OCI-LY7 (cell line): ENCODE results near the gene FAM120B. TPM values are rescaled to one million over a fixed set of nuclear protein-coding genes. Genes with fewer than 3 reads are reported as not detected.
"Not testable (repeated sequence)": the region's sequence is repeated elsewhere in the genome, so short reads cannot be mapped to it uniquely, and the experiment has no call there.

Experiments used
- BruUV-seq: library from RNA; stranded (reverse); fragments of 400-500 nt; replicated peaks from 2 replicates; lab custom pipeline; 2021; lab: Mats Ljungman, UMichigan
- CTCF ChIA-PET: fragments of 300-600 bp; sonication (Branson Sonifier 250); formaldehyde crosslinking; loops from one replicate; lab custom pipeline; 2022; ENCODE audit warnings: antibody characterized with exemption; ENCODE audit not compliant: unreplicated experiment; lab: Charles Lee
- POLR2A ChIA-PET: fragments of 300-600 bp; sonication (Branson Sonifier 250); formaldehyde crosslinking; loops from one replicate; lab custom pipeline; 2022; ENCODE audit warnings: antibody characterized with exemption; lab: Charles Lee
- DNase-seq: peaks from one replicate; pipeline ENCODE4 v3.0.0-alpha.2; 2015; ENCODE audit warnings: low spot score
- H2AFZ ChIP-seq: fragments of 200-600 bp; sonication (generic), shearing (Covaris generic); 2 replicates; pipeline ENCODE4 v1.6.1; 2014; ENCODE audit warnings: mild to moderate bottlenecking, antibody characterized with exemption, low read length, moderate library complexity
- H3K27ac ChIP-seq: fragments of 200-600 bp; sonication (generic); 2 replicates; pipeline ENCODE4 v1.5.1; 2014; ENCODE audit warnings: mixed run types, low read depth, mild to moderate bottlenecking, moderate library complexity, low read length, inconsistent platforms; ENCODE audit not compliant: poor library complexity, severe bottlenecking
- H3K36me3 ChIP-seq: fragments of 200-600 bp; sonication (generic); 2 replicates; pipeline ENCODE4 v1.6.1; 2014; ENCODE audit warnings: mild to moderate bottlenecking, antibody characterized with exemption, low read length, moderate library complexity, mixed read lengths; ENCODE audit not compliant: insufficient read depth
- H3K4me1 ChIP-seq: fragments of 200-600 bp; sonication (generic); 2 replicates; pipeline ENCODE4 v1.5.1; 2014; ENCODE audit warnings: mild to moderate bottlenecking, low read length; ENCODE audit not compliant: insufficient read depth, poor library complexity, severe bottlenecking
- H3K4me2 ChIP-seq: fragments of 200-600 bp; sonication (generic); 2 replicates; pipeline ENCODE4 v1.6.1; 2014; ENCODE audit warnings: mild to moderate bottlenecking, low read length
- H3K4me3 ChIP-seq: fragments of 200-600 bp; sonication (generic); 2 replicates; pipeline ENCODE4 v1.5.1; 2014; ENCODE audit warnings: mild to moderate bottlenecking, low read depth, low read length; ENCODE audit not compliant: poor library complexity, severe bottlenecking
- H3K79me2 ChIP-seq: fragments of 200-600 bp; sonication (generic); 2 replicates; pipeline ENCODE4 v1.6.1; 2016; ENCODE audit warnings: low read depth, mild to moderate bottlenecking, low read length, moderate library complexity, mixed read lengths; ENCODE audit not compliant: insufficient read depth
- H3K9me2 ChIP-seq: fragments of 200-600 bp; sonication (generic); 2 replicates; pipeline ENCODE4 v1.6.1; 2016; ENCODE audit warnings: mild to moderate bottlenecking, low read length, mixed read lengths; ENCODE audit not compliant: insufficient read depth
- H3K9me3 ChIP-seq: fragments of 200-600 bp; sonication (generic); 2 replicates; pipeline ENCODE4 v1.6.1; 2014; ENCODE audit warnings: mild to moderate bottlenecking, mixed run types, low read length, mixed read lengths
- H4K20me1 ChIP-seq: fragments of 200-600 bp; sonication (generic); 2 replicates; pipeline ENCODE4 v1.6.1; 2014; ENCODE audit warnings: mild to moderate bottlenecking, antibody characterized with exemption, low read length, moderate library complexity, mixed read lengths; ENCODE audit not compliant: insufficient read depth
- CTCF ChIP-seq: fragments of 200-600 bp; sonication (generic); conservative IDR thresholded peaks from 2 replicates; pipeline ENCODE4 v1.5.1; 2014; ENCODE audit warnings: mild to moderate bottlenecking, antibody characterized with exemption, low read length, moderate library complexity, mixed read lengths
- EZH2phosphoT487 ChIP-seq: fragments of 200-600 bp; sonication (generic); IDR thresholded peaks from 2 replicates; pipeline ENCODE4 v1.6.1; 2018; ENCODE audit warnings: low read depth, borderline replicate concordance, mild to moderate bottlenecking, mixed run types, antibody characterized with exemption, low read length, moderate library complexity, mixed read lengths
- intact Hi-C: fragments of 100-400 bp; cut with micrococcal nuclease; formaldehyde crosslinking; loops from one replicate; pipeline ENCODE4 v1.10.0; 2022; ENCODE audit not compliant: unreplicated experiment
- total RNA-seq, 2 experiments: library from RNA; depleted of rRNA in 1 of 2; stranded (reverse); fragments of >200 nt in 1 of 2; shearing (Covaris generic) in 1 of 2; gene quantifications; 2 replicates each; pipeline ENCODE4 v1.2.3, GENCODE V29; 2014 to 2022

The FAM120B gene
- total RNA-seq, 2 experiments from 2014 or later, result 12.8 to 32.9 TPM

DNA sequence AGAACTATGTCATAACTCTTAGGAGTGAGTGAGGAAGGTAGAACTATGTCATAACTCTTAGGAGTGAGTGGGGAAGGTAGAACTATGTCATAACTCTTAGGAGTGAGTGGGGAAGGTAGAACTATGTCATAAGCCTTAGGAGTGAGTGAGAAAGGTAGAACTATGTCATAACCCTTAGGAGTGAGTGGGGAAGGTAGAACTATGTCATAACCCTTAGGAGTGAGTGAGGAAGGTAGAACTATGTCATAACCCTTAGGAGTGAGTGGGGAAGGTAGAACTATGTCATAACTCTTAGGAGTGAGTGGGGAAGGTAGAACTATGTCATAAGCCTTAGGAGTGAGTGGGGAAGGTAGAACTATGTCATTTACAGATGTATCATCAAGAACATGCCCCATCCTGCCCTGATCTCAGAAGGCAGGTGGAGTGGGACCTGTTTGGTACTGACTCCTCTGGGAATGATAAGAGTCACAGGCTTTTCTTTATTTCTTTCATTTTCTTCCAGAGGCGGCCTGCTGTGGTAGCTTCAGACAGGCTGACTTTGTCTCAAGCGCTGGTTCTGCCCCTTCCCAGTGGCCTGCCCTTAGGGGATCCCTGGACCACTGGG is 93.5 kb downstream of the FAM120B start:
- H3K4me1 ChIP-seq, BruUV-seq, H3K4me3 ChIP-seq, H3K27ac ChIP-seq, POLR2A ChIA-PET, H2AFZ ChIP-seq, H3K79me2 ChIP-seq, H3K4me2 ChIP-seq, DNase-seq, intact Hi-C loops, H3K9me2 ChIP-seq, H4K20me1 ChIP-seq, CTCF ChIA-PET, H3K9me3 ChIP-seq: not testable (repeated sequence)
- peaks cover 64% of the 10 kb centered on the region for H3K36me3 ChIP-seq

GRCh38 chr6:170402318-170403040 is 95.9 kb downstream of the FAM120B start:
- Histone ChIP-seq H3K9me3 (no peaks in the 10 kb centered on the region), H3K4me2 (no peak overlapping the region), H3K36me3 (peaks cover 53% of the 10 kb centered on the region), H4K20me1 (no peaks in the 10 kb centered on the region), H2AFZ (no peak overlapping the region), H3K9me2 (no peaks in the 10 kb centered on the region), H3K79me2 (no peaks in the 10 kb centered on the region), H3K4me3 (no peak overlapping the region), H3K27ac (no peak overlapping the region), H3K4me1 (no peaks in the 10 kb centered on the region)
- intact Hi-C loops, result no loop called here
- no TSS peak for BruUV-seq
- CTCF ChIA-PET, result no interaction called here
- no peak for DNase-seq
- TF ChIP-seq CTCF (no peak), EZH2phosphoT487 (no peak)
- POLR2A ChIA-PET, result interaction anchor here (0.5 kb wide), 1 partner anchor 149 kb away, joined by 3 read pairs; no protein-coding TSS in a partner anchor

DNA sequence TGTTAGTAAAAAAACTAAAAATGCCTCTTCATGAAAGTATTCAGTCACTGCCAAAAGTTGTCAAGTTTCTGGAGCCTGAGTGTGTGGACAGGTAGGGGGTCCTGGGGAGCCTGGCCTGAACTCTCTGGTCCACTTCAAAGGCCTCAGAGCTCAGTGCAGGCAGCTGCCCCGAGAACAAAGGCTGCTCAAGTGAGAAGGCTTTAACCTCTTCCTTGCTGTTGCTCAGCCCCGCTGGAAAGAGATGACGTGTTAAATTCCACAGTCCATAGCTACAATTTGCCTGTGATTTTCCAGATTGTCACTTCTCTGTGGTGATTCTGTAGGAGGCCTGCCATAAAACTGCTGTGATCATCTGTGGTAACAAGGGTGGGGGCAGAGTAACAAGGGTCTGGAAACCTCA is 96.9 kb downstream of the FAM120B start:
- CTCF ChIA-PET, result no interaction called here

More for the DNA sequence above, 96.9 kb downstream of the FAM120B start:
- H3K9me3 ChIP-seq, result no peaks in the 10 kb centered on the region
- H3K27ac ChIP-seq, result no peak overlapping the region
- no peaks in the 10 kb centered on the region for H3K9me2 ChIP-seq
- H3K36me3 ChIP-seq, result peaks cover 50% of the 10 kb centered on the region
- H3K4me3 ChIP-seq, result no peak overlapping the region
- DNase-seq, result no peak
- POLR2A ChIA-PET, result no interaction called here
- no peak overlapping the region for H2AFZ ChIP-seq
- H3K79me2 ChIP-seq, result no peaks in the 10 kb centered on the region
- H3K4me1 ChIP-seq, result no peaks in the 10 kb centered on the region
- intact Hi-C loops, result no loop called here
- no TSS peak for BruUV-seq
- no peaks in the 10 kb centered on the region for H4K20me1 ChIP-seq
- H3K4me2 ChIP-seq, result no peak overlapping the region
- no peak for TF ChIP-seq EZH2phosphoT487
- no peak for TF ChIP-seq CTCF
